ENCODE measurements around the gene SUN2. TPM values are rescaled to one million over a fixed set of nuclear protein-coding genes. Genes with fewer than 3 reads are reported as not detected.

Gene SUN2
- total and polyA plus RNA-seq, 2 of the 13 experiments (the other 11 are each of a cell fraction or from before 2014, with no cell fraction given), result 45.6 to 56.6 TPM

- FAIRE-seq (no peak), DNase-seq (ENCODE audit: low spot score) (no peak), ATAC-seq (no peak)
- H3K4me1 ChIP-seq (ENCODE audit: insufficient read depth, low read length), result no peaks in the 10 kb centered on the region
- in situ Hi-C loops (cut with HindIII; ENCODE audit: extremely low pct_ligation_motif_present, low pct_unique_long_range_greater_than_20kb) (no loop called here), intact Hi-C loops (cut with micrococcal nuclease; ENCODE audit: unreplicated experiment) (no loop called here)
- BruUV-seq (replicated peaks), result no TSS peak
- POLR2A ChIA-PET, result no interaction called here
- no peak overlapping the region for H3K9ac ChIP-seq (ENCODE audit: insufficient read depth, low read depth, low read length)
- no peak overlapping the region for H3K27ac ChIP-seq (ENCODE audit: extremely low read length, insufficient read depth, low read length)
- TF ChIP-seq, protein P1, sequence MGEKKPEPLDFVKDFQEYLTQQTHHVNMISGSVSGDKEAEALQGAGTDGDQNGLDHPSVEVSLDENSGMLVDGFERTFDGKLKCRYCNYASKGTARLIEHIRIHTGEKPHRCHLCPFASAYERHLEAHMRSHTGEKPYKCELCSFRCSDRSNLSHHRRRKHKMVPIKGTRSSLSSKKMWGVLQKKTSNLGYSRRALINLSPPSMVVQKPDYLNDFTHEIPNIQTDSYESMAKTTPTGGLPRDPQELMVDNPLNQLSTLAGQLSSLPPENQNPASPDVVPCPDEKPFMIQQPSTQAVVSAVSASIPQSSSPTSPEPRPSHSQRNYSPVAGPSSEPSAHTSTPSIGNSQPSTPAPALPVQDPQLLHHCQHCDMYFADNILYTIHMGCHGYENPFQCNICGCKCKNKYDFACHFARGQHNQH (CRISPR knock-in tag; IDR thresholded peaks at IDR 0.05), result no peak
- TF ChIP-seq ARID2 (CRISPR knock-in tag; IDR thresholded peaks at IDR 0.05; ENCODE audit: borderline replicate concordance), result no peak
- no peak for TF ChIP-seq NCOR1 (IDR thresholded peaks at IDR 0.05; ENCODE audit: borderline replicate concordance, low read length)
- no peak for TF ChIP-seq CCAR2 (optimal IDR thresholded peaks at IDR 0.05; ENCODE audit: low read depth, low read length)
- TF ChIP-seq SP1 (IDR thresholded peaks at IDR 0.05), result no peak
- no peak for TF ChIP-seq SP1 (CRISPR knock-in tag; IDR thresholded peaks at IDR 0.05)
- TF ChIP-seq ZFP82 (CRISPR knock-in tag; IDR thresholded peaks at IDR 0.05; ENCODE audit: borderline replicate concordance), result no peak
- TF ChIP-seq KMT2A (CRISPR knock-in tag; IDR thresholded peaks at IDR 0.05), result no peak
- TF ChIP-seq CBX2 (IDR thresholded peaks at IDR 0.05; ENCODE audit: low read depth, low read length), result no peak
- TF ChIP-seq CBX2 (CRISPR knock-in tag; IDR thresholded peaks at IDR 0.05; ENCODE audit: low read depth), result no peak
- TF ChIP-seq LBX2 (CRISPR knock-in tag; IDR thresholded peaks at IDR 0.05; ENCODE audit: borderline replicate concordance), result no peak
- TF ChIP-seq, protein P2, sequence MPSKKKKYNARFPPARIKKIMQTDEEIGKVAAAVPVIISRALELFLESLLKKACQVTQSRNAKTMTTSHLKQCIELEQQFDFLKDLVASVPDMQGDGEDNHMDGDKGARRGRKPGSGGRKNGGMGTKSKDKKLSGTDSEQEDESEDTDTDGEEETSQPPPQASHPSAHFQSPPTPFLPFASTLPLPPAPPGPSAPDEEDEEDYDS (CRISPR knock-in tag; IDR thresholded peaks at IDR 0.05), result no peak
- TF ChIP-seq IKZF4 (CRISPR knock-in tag; IDR thresholded peaks at IDR 0.05; ENCODE audit: borderline replicate concordance, low read depth, not compliant biosample characterization), result no peak
- no peak for TF ChIP-seq MEIS2 (CRISPR knock-in tag; IDR thresholded peaks at IDR 0.05)
- TF ChIP-seq ATF4 (CRISPR knock-in tag; IDR thresholded peaks at IDR 0.05), result no peak
- TF ChIP-seq DNMT1 (CRISPR knock-in tag; IDR thresholded peaks at IDR 0.05), result no peak
- no peak for TF ChIP-seq ONECUT2 (CRISPR knock-in tag; IDR thresholded peaks at IDR 0.05)
- TF ChIP-seq, protein P3, sequence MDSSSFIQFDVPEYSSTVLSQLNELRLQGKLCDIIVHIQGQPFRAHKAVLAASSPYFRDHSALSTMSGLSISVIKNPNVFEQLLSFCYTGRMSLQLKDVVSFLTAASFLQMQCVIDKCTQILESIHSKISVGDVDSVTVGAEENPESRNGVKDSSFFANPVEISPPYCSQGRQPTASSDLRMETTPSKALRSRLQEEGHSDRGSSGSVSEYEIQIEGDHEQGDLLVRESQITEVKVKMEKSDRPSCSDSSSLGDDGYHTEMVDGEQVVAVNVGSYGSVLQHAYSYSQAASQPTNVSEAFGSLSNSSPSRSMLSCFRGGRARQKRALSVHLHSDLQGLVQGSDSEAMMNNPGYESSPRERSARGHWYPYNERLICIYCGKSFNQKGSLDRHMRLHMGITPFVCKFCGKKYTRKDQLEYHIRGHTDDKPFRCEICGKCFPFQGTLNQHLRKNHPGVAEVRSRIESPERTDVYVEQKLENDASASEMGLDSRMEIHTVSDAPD (CRISPR knock-in tag; IDR thresholded peaks at IDR 0.05), result no peak
- no peak for TF ChIP-seq CAMTA2 (CRISPR knock-in tag; IDR thresholded peaks at IDR 0.05; ENCODE audit: borderline replicate concordance)
- CTCF ChIA-PET (ENCODE audit: low intra/inter-chr PET ratio, low total read pairs), result interaction anchor here (0.6 kb wide), 1 partner anchor 1835 kb away, joined by 3 read pairs; no protein-coding TSS in a partner anchor
- H3K27me3 ChIP-seq (ENCODE audit: control insufficient read depth in 1 of 2, insufficient read depth in 2 of 2, low read length in 2 of 2), result no peaks in the 10 kb centered on the region
- H3K36me3 ChIP-seq (replicated peaks in 1 of 2; ENCODE audit: control insufficient read depth in 1 of 2, insufficient read depth in 2 of 2, low read length in 2 of 2), result peaks cover 33 to 80% of the 10 kb centered on the region in 2 experiments
- H3K4me3 ChIP-seq (replicated peaks in 1 of 3; ENCODE audit: insufficient read depth in 1 of 3, low read depth in 2 of 3, low read length in 3 of 3), result no peak overlapping the region
- H3K79me2 ChIP-seq (ENCODE audit: insufficient read depth, low read length), result peaks cover 7% of the 10 kb centered on the region
- peaks cover 13% of the 10 kb centered on the region for H4K20me1 ChIP-seq (ENCODE audit: insufficient read depth, low read length)
- no peak overlapping the region for H3K4me2 ChIP-seq (ENCODE audit: low read depth, low read length)
- no peak overlapping the region for H2AFZ ChIP-seq (ENCODE audit: low read length)
- H3K9me3 ChIP-seq (ENCODE audit: low read length), result no peaks in the 10 kb centered on the region
- 96% methylated on average over 3 of the region's 3 CpGs for WGBS (ENCODE audit: low lambda C conversion rate)
These were observed 35.4 kb downstream of the SUN2 start for GRCh38 chr22:38720350-38720749.

All from HepG2 (cell line).